CD4-positive, alpha-beta T cell treated with Interleukin-17A for 1 hour (primary cell): ENCODE measurements around the gene ARSA.
"Not testable (repeated sequence)": the region's sequence is repeated elsewhere in the genome, so short reads cannot be mapped to it uniquely, and the experiment has no call there.

Experiments used
- DNase-seq: peaks from one replicate; pipeline ENCODE4 v3.0.0-alpha.2; 2020

The ARSA gene

GRCh38 chr22:50620593-50621355 lies 7.2 kb downstream of the ARSA start:
- DNase-seq, result peak; percentile 74

GRCh38 chr22:50614296-50614695 lies 13.7 kb downstream of the ARSA start:
- DNase-seq, result not testable (repeated sequence)

- DNase-seq, result no peak
Observed at GRCh38 chr22:50613291-50613981, 14.5 kb downstream of the ARSA start.

GRCh38 chr22:50612528-50613221 lies 15.3 kb downstream of the ARSA start:
- DNase-seq, result no peak

- no peak for DNase-seq
Observed at GRCh38 chr22:50612168-50612527, 15.8 kb downstream of the ARSA start.

- DNase-seq, result no peak
Observed at GRCh38 chr22:50611341-50612060, 16.5 kb downstream of the ARSA start.

GRCh38 chr22:50610581-50610980 lies 17.4 kb downstream of the ARSA start:
- no peak for DNase-seq

- DNase-seq, result no peak
Observed at GRCh38 chr22:50610041-50610451, 17.9 kb downstream of the ARSA start.

- no peak for DNase-seq
Observed at GRCh38 chr22:50609599-50609998, 18.4 kb downstream of the ARSA start.

GRCh38 chr22:50608996-50609395 lies 19.0 kb downstream of the ARSA start:
- no peak for DNase-seq

- DNase-seq, result not testable (repeated sequence)
Observed at GRCh38 chr22:50608058-50608840, 19.7 kb downstream of the ARSA start.

- DNase-seq, result no peak
Observed at GRCh38 chr22:50607659-50608020, 20.3 kb downstream of the ARSA start.

- no peak for DNase-seq
Observed at GRCh38 chr22:50606946-50607658, 20.9 kb downstream of the ARSA start.

- DNase-seq, result no peak
Observed at GRCh38 chr22:50606165-50606945, 21.6 kb downstream of the ARSA start.

- no peak for DNase-seq
Observed at GRCh38 chr22:50605613-50606074, 22.3 kb downstream of the ARSA start.

- DNase-seq, result no peak
Observed at GRCh38 chr22:50605002-50605612, 22.8 kb downstream of the ARSA start.

- no peak for DNase-seq
Observed at GRCh38 chr22:50604256-50605001, 23.5 kb downstream of the ARSA start.

- no peak for DNase-seq
Observed at GRCh38 chr22:50603511-50604255, 24.3 kb downstream of the ARSA start.

GRCh38 chr22:50602338-50602700 lies 25.6 kb downstream of the ARSA start:
- DNase-seq, result no peak
